GM20000 (cell line): ENCODE data around the gene DMC1.

Experiments used
- DNase-seq: peaks from one replicate; pipeline ENCODE4 v3.0.0; 2012; ENCODE audit warnings: low spot score
- CTCF ChIP-seq: IDR thresholded peaks from 2 replicates; pipeline ENCODE4 v1.5.1; 2012; ENCODE audit warnings: mild to moderate bottlenecking, control low read depth; ENCODE audit errors: extremely low read depth, missing control alignments

DMC1 gene

GRCh38 chr22:38578505-38578904, 8.5 kb upstream of the DMC1 start:
- DNase-seq, result no peak
- no peak for TF ChIP-seq CTCF

GRCh38 chr22:38572065-38572464, 2.1 kb upstream of the DMC1 start:
- TF ChIP-seq CTCF, result peak; percentile 18
- peak; percentile 47 for DNase-seq

- DNase-seq, result peak; percentile 20
- no peak for TF ChIP-seq CTCF
These were observed 889 bp upstream of the DMC1 start for GRCh38 chr22:38570779-38571364.

DNA sequence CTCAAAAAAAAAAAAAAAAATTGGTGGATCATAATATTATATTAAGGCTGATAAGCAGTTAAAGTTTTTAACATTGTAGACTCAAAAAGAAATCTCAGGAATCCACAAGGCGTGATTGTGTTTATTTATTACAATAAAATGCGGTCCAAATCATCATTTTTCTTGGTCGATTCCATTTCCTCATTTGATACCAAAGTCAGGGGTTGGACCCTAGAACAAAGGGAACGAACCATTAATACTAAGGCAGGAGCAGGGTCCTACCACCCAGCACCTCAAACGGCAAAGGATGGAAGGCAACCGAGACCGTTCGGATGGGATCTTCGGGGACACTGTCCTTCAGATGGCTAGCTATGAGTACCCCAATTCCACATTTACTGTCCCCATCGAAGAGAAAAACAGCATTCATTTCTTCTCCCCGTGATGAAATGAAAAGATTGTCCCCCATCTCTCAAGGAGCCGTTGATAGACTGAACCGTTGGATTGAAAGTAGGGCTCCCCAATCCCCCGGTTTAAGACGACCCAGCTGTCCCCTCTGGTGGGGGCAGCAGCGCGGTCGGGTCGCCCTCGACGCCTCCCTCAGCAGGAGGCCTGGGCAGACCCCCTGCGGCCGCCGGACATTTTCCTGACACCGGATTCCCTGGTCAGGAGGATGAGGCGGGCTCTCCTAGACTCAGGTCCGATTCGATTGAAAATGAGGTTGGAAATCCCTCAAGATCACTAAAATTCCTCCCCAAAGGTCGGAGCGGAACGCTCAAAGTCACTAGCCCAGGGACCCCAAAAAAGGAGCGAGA, 607 bp downstream of the DMC1 start:
- peak; percentile 11 for DNase-seq
- TF ChIP-seq CTCF, result no peak

- TF ChIP-seq CTCF, result no peak
- no peak for DNase-seq
These were observed 2.3 kb downstream of the DMC1 start for GRCh38 chr22:38567531-38568285.

GRCh38 chr22:38566726-38567504, 3.1 kb downstream of the DMC1 start:
- no peak for TF ChIP-seq CTCF
- no peak for DNase-seq

DNA sequence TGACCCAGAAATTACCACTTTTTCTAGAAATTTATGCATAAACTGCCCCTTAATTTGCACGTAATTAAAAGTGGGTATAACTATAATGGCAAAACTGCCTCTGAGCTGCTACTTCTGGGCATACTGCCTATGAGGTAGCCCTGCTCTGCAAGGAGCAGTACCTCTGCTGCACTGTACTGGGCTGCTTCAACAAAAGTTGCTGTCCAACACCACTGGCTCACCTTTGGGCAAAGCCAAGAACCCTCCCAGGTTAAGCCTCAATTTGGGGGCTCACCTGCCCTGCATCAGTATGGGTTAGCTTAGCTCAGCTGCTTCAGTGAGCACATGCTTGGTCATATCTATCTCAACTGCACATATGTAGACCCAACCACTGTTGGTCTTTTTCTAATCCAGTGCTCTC, 4.5 kb downstream of the DMC1 start:
- DNase-seq, result no peak
- TF ChIP-seq CTCF, result no peak
